RWPE2 (cell line): ENCODE results near the gene GMPR2.
"Not testable (repeated sequence)": the region's sequence is repeated elsewhere in the genome, so short reads cannot be mapped to it uniquely, and the experiment has no call there.

Experiments used
- ATAC-seq: fragments of 200-7000 bp; cut with Tn5 transposase; 3 replicates; pipeline ENCODE4 v1.9.1; 2021; ENCODE audit warnings: low read depth
- DNase-seq: peaks from one replicate; pipeline ENCODE4 v3.0.0-alpha.2; 2020; ENCODE audit warnings: low spot score
- H3K27ac ChIP-seq: fragments of 450-650 bp; 2 replicates; pipeline ENCODE4 v1.5.1; 2017; ENCODE audit warnings: mild to moderate bottlenecking; ENCODE audit not compliant: poor library complexity, severe bottlenecking
- H3K27me3 ChIP-seq: fragments of 250-450 bp; sonication (Bioruptor Pico); 2 replicates; pipeline ENCODE4 v1.5.1; 2021; ENCODE audit warnings: mild to moderate bottlenecking, moderate library complexity; ENCODE audit not compliant: insufficient read depth, poor library complexity, severe bottlenecking
- H3K36me3 ChIP-seq: fragments of 250-450 bp; sonication (Bioruptor Pico); 2 replicates; pipeline ENCODE4 v1.5.1; 2020; ENCODE audit warnings: low read depth, mild to moderate bottlenecking, moderate library complexity
- H3K4me1 ChIP-seq: fragments of 250-450 bp; sonication (Bioruptor Pico); 2 replicates; pipeline ENCODE4 v1.5.1; 2021; ENCODE audit warnings: mild to moderate bottlenecking, moderate library complexity; ENCODE audit not compliant: insufficient read depth, poor library complexity, severe bottlenecking
- H3K4me3 ChIP-seq: fragments of 250-450 bp; sonication (Bioruptor Pico); 2 replicates; pipeline ENCODE4 v1.5.1; 2021; ENCODE audit warnings: mild to moderate bottlenecking, moderate library complexity; ENCODE audit not compliant: severe bottlenecking
- H3K9me3 ChIP-seq: fragments of 250-450 bp; sonication (Bioruptor Pico); 2 replicates; pipeline ENCODE4 v1.5.1; 2021; ENCODE audit warnings: mild to moderate bottlenecking, moderate library complexity; ENCODE audit not compliant: severe bottlenecking
- TF ChIP-seq, protein P1 (sequence below): fragments of 450-650 bp; IDR thresholded peaks from one replicate; pipeline ENCODE4 v1.5.1; 2017; ENCODE audit warnings: mild to moderate bottlenecking, moderate library complexity; ENCODE audit not compliant: poor library complexity, severe bottlenecking

GMPR2 gene

DNA sequence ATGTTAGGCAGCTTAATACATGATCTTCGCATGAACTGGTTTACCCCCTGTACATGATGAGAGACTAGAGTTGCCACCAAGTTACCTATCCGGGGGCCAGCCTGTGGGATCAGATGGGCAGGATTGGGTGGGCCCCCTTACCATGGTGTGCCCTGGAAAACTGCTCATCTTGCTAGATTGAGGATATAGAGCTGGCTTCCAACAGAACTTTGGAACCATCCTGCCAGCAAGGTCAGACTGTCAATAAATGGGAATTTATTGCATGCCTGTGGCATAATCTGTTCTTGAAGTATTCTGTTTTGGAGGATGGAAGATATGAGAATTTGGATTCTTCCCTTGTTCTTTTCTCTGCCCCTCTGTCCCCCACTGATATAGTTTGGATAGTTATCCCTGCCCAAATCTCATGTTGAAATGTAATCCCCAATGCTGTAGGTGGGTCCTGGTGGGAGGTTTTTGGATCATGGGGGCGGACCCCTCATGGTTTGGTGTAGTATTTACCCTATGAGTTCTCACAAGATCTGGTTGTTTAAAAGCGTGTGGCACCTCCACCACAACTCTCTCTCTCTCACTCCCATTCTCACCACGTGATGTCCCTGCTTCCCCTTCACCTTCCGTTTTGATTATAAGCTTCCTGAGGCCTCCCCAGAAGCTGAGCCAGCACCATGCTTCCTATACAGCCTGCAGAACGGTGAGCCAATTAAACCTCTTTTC is 33.8 kb upstream of the GMPR2 start:
- ATAC-seq (no peak), DNase-seq (no peak)
- H3K9me3 ChIP-seq = no peaks in the 10 kb centered on the region
- H3K27me3 ChIP-seq = no peaks in the 10 kb centered on the region
- peaks cover 9% of the 10 kb centered on the region for H3K4me1 ChIP-seq
- no peak overlapping the region for H3K4me3 ChIP-seq
- peaks cover 40% of the 10 kb centered on the region for H3K36me3 ChIP-seq
- H3K27ac ChIP-seq = no peak overlapping the region
- TF ChIP-seq, protein P1, sequence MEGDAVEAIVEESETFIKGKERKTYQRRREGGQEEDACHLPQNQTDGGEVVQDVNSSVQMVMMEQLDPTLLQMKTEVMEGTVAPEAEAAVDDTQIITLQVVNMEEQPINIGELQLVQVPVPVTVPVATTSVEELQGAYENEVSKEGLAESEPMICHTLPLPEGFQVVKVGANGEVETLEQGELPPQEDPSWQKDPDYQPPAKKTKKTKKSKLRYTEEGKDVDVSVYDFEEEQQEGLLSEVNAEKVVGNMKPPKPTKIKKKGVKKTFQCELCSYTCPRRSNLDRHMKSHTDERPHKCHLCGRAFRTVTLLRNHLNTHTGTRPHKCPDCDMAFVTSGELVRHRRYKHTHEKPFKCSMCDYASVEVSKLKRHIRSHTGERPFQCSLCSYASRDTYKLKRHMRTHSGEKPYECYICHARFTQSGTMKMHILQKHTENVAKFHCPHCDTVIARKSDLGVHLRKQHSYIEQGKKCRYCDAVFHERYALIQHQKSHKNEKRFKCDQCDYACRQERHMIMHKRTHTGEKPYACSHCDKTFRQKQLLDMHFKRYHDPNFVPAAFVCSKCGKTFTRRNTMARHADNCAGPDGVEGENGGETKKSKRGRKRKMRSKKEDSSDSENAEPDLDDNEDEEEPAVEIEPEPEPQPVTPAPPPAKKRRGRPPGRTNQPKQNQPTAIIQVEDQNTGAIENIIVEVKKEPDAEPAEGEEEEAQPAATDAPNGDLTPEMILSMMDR = no peak

DNA sequence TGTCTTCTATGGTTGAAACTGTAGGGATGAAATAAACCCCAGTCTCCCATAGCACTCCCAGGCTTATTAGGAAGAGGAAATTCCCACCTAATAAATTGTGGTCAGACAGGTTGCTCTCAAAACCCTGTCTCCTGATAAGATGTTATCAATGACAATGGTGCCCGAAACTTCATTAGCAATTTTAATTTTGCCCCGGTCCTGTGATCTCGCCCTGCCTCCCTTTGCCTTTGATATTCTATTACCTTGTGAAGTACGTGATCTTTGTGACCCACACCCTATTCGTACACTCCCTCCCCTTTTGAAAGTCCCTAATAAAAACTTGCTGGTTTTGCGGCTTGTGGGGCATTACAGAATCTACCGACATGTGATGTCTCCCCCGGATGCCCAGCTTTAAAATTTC is 30.2 kb upstream of the GMPR2 start:
- not testable (repeated sequence) for H3K4me3 ChIP-seq, H3K27ac ChIP-seq, H3K27me3 ChIP-seq, ATAC-seq, H3K9me3 ChIP-seq, H3K4me1 ChIP-seq, DNase-seq
- peaks cover 61% of the 10 kb centered on the region for H3K36me3 ChIP-seq

DNA sequence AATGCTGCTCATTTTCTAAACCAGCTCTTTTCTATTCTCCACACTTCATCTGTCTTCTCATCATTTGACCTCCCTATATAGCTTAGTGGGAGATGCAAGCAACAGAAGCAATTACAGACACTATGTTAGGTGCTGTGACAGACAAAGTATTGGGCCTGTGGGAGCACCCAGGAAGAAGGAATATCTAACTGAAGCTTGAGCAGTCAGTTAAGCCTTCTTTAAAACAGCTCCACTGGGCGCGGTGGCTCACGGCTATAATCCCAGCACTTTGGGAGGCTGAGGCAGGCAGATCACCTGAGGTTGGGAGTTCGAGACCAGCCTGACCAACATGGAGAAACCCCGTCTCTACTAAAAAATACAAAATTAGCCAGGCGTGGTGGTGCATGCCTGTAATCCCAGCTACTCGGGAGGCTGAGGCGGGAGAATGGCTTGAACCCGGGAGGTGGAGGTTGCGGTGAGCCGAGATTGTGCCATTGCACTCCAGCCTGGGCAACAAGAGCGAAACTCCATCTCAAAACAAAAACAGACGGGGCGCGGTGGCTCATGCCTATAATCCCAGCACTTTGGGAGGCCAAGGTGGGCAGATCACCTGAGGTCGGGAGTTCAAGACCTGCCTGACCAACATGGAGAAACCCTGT is 29.4 kb upstream of the GMPR2 start:
- not testable (repeated sequence) for H3K27me3 ChIP-seq, ATAC-seq, H3K9me3 ChIP-seq, H3K4me1 ChIP-seq, H3K4me3 ChIP-seq, DNase-seq, H3K27ac ChIP-seq
- H3K36me3 ChIP-seq = peaks cover 70% of the 10 kb centered on the region

DNA sequence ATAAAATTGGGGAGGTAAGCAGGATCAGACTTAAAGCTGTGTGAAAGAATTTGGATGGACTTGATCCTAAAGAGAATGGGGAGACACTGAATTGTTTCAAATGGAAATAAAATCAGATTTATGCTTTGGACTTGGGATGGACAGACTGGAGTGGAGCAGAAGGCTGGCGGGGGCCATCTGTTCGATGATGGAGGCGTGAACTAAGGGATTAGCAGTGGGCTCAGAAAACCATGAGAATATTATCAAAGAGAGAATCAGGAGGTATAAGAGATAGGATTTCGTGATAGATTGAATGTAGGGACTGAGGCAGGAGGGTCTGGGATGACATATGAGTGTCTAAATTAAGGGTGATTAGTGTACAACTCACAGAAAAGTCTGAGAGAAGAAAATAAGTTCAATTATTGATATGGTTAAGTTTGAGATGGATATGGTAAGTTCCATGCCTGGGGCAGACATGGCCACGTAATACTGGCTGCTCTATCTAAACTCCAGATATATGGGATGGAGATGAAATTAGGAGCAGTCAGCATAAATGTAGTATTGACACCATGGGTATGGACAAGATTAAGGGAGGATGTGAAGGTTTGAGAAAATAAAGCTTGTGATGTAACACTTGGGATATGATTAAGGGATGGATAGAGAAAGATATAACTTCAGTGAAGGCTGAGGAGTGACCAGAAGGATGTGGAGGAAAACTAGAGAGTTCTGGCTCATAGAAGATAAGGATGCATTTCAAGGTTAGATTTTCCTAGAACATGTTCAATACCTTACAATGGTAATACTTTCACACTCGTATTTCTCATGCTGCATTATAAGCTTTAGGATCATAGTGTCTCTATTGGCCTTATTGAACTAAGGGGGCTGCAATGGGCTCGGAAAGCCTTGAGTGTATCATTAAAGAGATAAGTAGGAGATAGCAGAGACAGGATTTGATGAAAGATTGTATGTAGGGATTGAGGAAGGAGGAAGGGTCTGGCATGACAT is 28.3 kb upstream of the GMPR2 start:
- Histone ChIP-seq H3K36me3 (peaks cover 75% of the 10 kb centered on the region), H3K27ac (no peak overlapping the region), H3K27me3 (no peaks in the 10 kb centered on the region), H3K9me3 (no peaks in the 10 kb centered on the region), H3K4me3 (no peak overlapping the region), H3K4me1 (no peaks in the 10 kb centered on the region)
- DNase-seq (no peak), ATAC-seq (peak; percentile 31; the same call in 2 of the 3 replicates)
- TF ChIP-seq, protein P1 = no peak

DNA sequence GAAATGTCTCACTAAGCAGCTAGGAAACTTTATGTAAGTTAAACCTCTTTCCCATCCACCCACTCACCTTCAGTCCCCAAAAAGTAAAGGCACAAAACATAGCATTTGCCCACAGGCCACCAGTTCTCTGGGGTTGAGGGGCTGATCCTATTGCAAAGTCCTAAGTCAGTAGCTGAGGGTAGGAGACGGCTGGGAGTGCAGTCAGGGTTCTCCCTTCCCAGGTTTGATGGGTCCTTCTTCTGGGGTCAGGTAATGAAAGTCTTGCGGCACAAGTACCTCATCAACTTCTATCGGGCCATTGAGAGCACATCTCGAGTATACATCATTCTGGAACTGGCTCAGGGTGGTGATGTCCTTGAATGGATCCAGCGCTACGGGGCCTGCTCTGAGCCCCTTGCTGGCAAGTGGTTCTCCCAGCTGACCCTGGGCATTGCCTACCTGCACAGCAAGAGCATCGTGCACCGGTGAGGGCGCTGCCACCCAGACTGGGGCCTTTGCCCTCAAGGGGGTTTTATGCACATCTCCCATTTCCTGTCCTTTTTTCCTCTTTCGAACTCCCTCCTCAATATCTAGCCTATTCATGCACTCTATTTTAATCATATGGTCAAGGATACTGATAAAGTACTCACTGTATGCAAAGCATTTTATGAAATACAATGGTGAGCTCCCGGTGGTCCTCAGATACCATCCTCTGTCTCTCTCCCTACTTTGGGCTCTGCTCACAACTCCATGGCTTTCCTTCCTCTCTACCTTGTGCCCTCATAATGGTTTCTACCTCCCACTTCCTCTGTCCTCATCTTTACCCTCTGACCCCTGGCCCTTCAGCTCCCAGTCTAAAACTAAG is 26.2 kb upstream of the GMPR2 start:
- ATAC-seq (no peak), DNase-seq (no peak)
- Histone ChIP-seq H3K27ac (no peak overlapping the region), H3K9me3 (no peaks in the 10 kb centered on the region), H3K4me3 (no peak overlapping the region), H3K27me3 (no peaks in the 10 kb centered on the region), H3K4me1 (no peaks in the 10 kb centered on the region), H3K36me3 (peaks cover 81% of the 10 kb centered on the region)
- TF ChIP-seq, protein P1 = no peak
